ENCODE results near the gene GAL3ST3.
"Not testable (repeated sequence)": the region's sequence is repeated elsewhere in the genome, so short reads cannot be mapped to it uniquely, and the experiment has no call there.

Gene GAL3ST3

GRCh38 chr11:66011239-66011784 is 37.6 kb downstream of the GAL3ST3 start:
- H3K27ac ChIP-seq (ENCODE audit: insufficient read depth in 1 of 2, low read depth in 1 of 2, low read length in 2 of 2, poor library complexity in 1 of 2, severe bottlenecking in 2 of 2), result no peak overlapping the region
- ChIA-PET CTCF (interaction anchor here (1.2 to 2.5 kb wide), 2 partner anchors 9 to 10 kb away, joined by 3 to 7 read pairs; partner anchors contain the start of gene BANF1), POLR2A (interaction anchor here (0.7 kb wide), 1 partner anchor 120 kb away, joined by 3 read pairs; no protein-coding TSS in a partner anchor)
- peak overlapping the region in 2 of 7 experiments; percentile 16 to 42 for H3K4me3 ChIP-seq (ENCODE audit: control insufficient read depth in 1 of 7, extremely low read depth in 1 of 7, insufficient read depth in 4 of 7, low read depth in 2 of 7, low read length in 6 of 7)
- H3K27me3 ChIP-seq (replicated peaks in 2 of 5; ENCODE audit: control insufficient read depth in 4 of 5, insufficient read depth in 5 of 5, low read length in 4 of 5), result peaks cover 0 to 31% (median 10%) of the 10 kb centered on the region in 5 experiments
- H3K4me1 ChIP-seq (ENCODE audit: control extremely low read depth in 1 of 4, control insufficient read depth in 4 of 4, insufficient read depth in 4 of 4, low read length in 3 of 4), result peaks cover 0 to 24% (median 20%) of the 10 kb centered on the region in 4 experiments
- no peak for DNase-seq
- H3K9me3 ChIP-seq (ENCODE audit: control extremely low read depth in 1 of 5, control insufficient read depth in 4 of 5, insufficient read depth in 2 of 5, low read depth in 1 of 5, low read length in 4 of 5), result no peaks in the 10 kb centered on the region
- peaks cover 0 to 1% (median 0%) of the 10 kb centered on the region in 4 experiments for H3K36me3 ChIP-seq (ENCODE audit: control insufficient read depth in 4 of 4, insufficient read depth in 4 of 4, low read length in 3 of 4)
- WGBS (ENCODE audit: insufficient coverage), result 61% methylated on average over 10 of the region's 14 CpGs

GRCh38 chr11:66010036-66010435 is 38.9 kb downstream of the GAL3ST3 start:
- peaks cover 2 to 12% (median 7%) of the 10 kb centered on the region in 4 experiments for H3K36me3 ChIP-seq (ENCODE audit: control insufficient read depth in 4 of 4, insufficient read depth in 4 of 4, low read length in 3 of 4)
- H3K4me1 ChIP-seq (ENCODE audit: control extremely low read depth in 1 of 4, control insufficient read depth in 4 of 4, insufficient read depth in 4 of 4, low read length in 3 of 4), result peaks cover 0 to 24% (median 20%) of the 10 kb centered on the region in 4 experiments
- peaks cover 0 to 31% (median 10%) of the 10 kb centered on the region in 5 experiments for H3K27me3 ChIP-seq (replicated peaks in 2 of 5; ENCODE audit: control insufficient read depth in 4 of 5, insufficient read depth in 5 of 5, low read length in 4 of 5)
- 95% methylated on average over 4 of the region's 4 CpGs for WGBS (ENCODE audit: insufficient coverage)
- ChIA-PET POLR2A (interaction anchor here (0.8 kb wide), 1 partner anchor 12 kb away, joined by 3 read pairs; no protein-coding TSS in a partner anchor), CTCF (interaction anchor here (0.7 to 1.3 kb wide), 2 partner anchors 18 to 485 kb away, joined by 3 read pairs; partner anchors contain the start of gene SCYL1)
- not testable (repeated sequence) for H3K27ac ChIP-seq (ENCODE audit: insufficient read depth in 1 of 2, low read depth in 1 of 2, low read length in 2 of 2, poor library complexity in 1 of 2, severe bottlenecking in 2 of 2); H3K9me3 ChIP-seq (ENCODE audit: control extremely low read depth in 1 of 5, control insufficient read depth in 4 of 5, insufficient read depth in 2 of 5, low read depth in 1 of 5, low read length in 4 of 5); H3K4me3 ChIP-seq (ENCODE audit: control insufficient read depth in 1 of 7, extremely low read depth in 1 of 7, insufficient read depth in 4 of 7, low read depth in 2 of 7, low read length in 6 of 7); DNase-seq

GRCh38 chr11:66008468-66009101 is 40.4 kb downstream of the GAL3ST3 start:
- ChIA-PET POLR2A (no interaction called here), CTCF (interaction anchor here (1.1 to 2.0 kb wide), 9 partner anchors 12 to 45 kb away, joined by 3 to 18 read pairs (median 4); no protein-coding TSS in a partner anchor)
- Histone ChIP-seq H3K4me3 (ENCODE audit: control insufficient read depth in 1 of 7, extremely low read depth in 1 of 7, insufficient read depth in 4 of 7, low read depth in 2 of 7, low read length in 6 of 7) (no peak overlapping the region), H3K27me3 (replicated peaks in 2 of 5; ENCODE audit: control insufficient read depth in 4 of 5, insufficient read depth in 5 of 5, low read length in 4 of 5) (peaks cover 0 to 31% (median 10%) of the 10 kb centered on the region in 5 experiments), H3K27ac (ENCODE audit: insufficient read depth in 1 of 2, low read depth in 1 of 2, low read length in 2 of 2, poor library complexity in 1 of 2, severe bottlenecking in 2 of 2) (no peak overlapping the region), H3K4me1 (ENCODE audit: control extremely low read depth in 1 of 4, control insufficient read depth in 4 of 4, insufficient read depth in 4 of 4, low read length in 3 of 4) (peaks cover 0 to 25% (median 21%) of the 10 kb centered on the region in 4 experiments), H3K36me3 (ENCODE audit: control insufficient read depth in 4 of 4, insufficient read depth in 4 of 4, low read length in 3 of 4) (peaks cover 2 to 23% (median 17%) of the 10 kb centered on the region in 4 experiments), H3K9me3 (ENCODE audit: control extremely low read depth in 1 of 5, control insufficient read depth in 4 of 5, insufficient read depth in 2 of 5, low read depth in 1 of 5, low read length in 4 of 5) (no peaks in the 10 kb centered on the region)
- peak in 1 of 3 donors; percentile 29 for DNase-seq
- 73% methylated on average over 9 of the region's 10 CpGs for WGBS (ENCODE audit: insufficient coverage)

GRCh38 chr11:66008095-66008467 is 40.9 kb downstream of the GAL3ST3 start:
- DNase-seq, result no peak
- POLR2A ChIA-PET, result no interaction called here

GRCh38 chr11:66007201-66007634 is 41.7 kb downstream of the GAL3ST3 start:
- no peak for DNase-seq
- Histone ChIP-seq H3K4me1 (ENCODE audit: control extremely low read depth in 1 of 4, control insufficient read depth in 4 of 4, insufficient read depth in 4 of 4, low read length in 3 of 4) (peaks cover 0 to 23% (median 19%) of the 10 kb centered on the region in 4 experiments), H3K27me3 (replicated peaks in 2 of 5; ENCODE audit: control insufficient read depth in 4 of 5, insufficient read depth in 5 of 5, low read length in 4 of 5) (peaks cover 0 to 22% (median 8%) of the 10 kb centered on the region in 5 experiments), H3K27ac (ENCODE audit: insufficient read depth in 1 of 2, low read depth in 1 of 2, low read length in 2 of 2, poor library complexity in 1 of 2, severe bottlenecking in 2 of 2) (no peak overlapping the region), H3K36me3 (ENCODE audit: control insufficient read depth in 4 of 4, insufficient read depth in 4 of 4, low read length in 3 of 4) (peaks cover 2 to 23% (median 18%) of the 10 kb centered on the region in 4 experiments), H3K4me3 (ENCODE audit: control insufficient read depth in 1 of 7, extremely low read depth in 1 of 7, insufficient read depth in 4 of 7, low read depth in 2 of 7, low read length in 6 of 7) (no peak overlapping the region), H3K9me3 (ENCODE audit: control extremely low read depth in 1 of 5, control insufficient read depth in 4 of 5, insufficient read depth in 2 of 5, low read depth in 1 of 5, low read length in 4 of 5) (no peaks in the 10 kb centered on the region)
- ChIA-PET POLR2A (no interaction called here), CTCF (interaction anchor here (1.0 to 1.6 kb wide), 3 partner anchors 14 to 38 kb away, joined by 3 to 5 read pairs (median 4); no protein-coding TSS in a partner anchor)
- WGBS (ENCODE audit: insufficient coverage), result 98% methylated on average over 5 of the region's 5 CpGs

More at GRCh38 chr11:66008095-66008467, 40.9 kb downstream of the GAL3ST3 start:
- CTCF ChIA-PET, result interaction anchor here (1.1 to 2.0 kb wide), 8 partner anchors 13 to 45 kb away, joined by 3 to 18 read pairs (median 4); no protein-coding TSS in a partner anchor
- H3K4me1 ChIP-seq (ENCODE audit: control extremely low read depth in 1 of 4, control insufficient read depth in 4 of 4, insufficient read depth in 4 of 4, low read length in 3 of 4), result peaks cover 0 to 26% (median 23%) of the 10 kb centered on the region in 4 experiments
- peaks cover 0 to 29% (median 10%) of the 10 kb centered on the region in 5 experiments for H3K27me3 ChIP-seq (replicated peaks in 2 of 5; ENCODE audit: control insufficient read depth in 4 of 5, insufficient read depth in 5 of 5, low read length in 4 of 5)
- no CpG with 5 or more reads among the region's 2 CpGs for WGBS (ENCODE audit: insufficient coverage)
- H3K36me3 ChIP-seq (ENCODE audit: control insufficient read depth in 4 of 4, insufficient read depth in 4 of 4, low read length in 3 of 4), result peaks cover 2 to 23% (median 18%) of the 10 kb centered on the region in 4 experiments
- H3K27ac ChIP-seq (ENCODE audit: insufficient read depth in 1 of 2, low read depth in 1 of 2, low read length in 2 of 2, poor library complexity in 1 of 2, severe bottlenecking in 2 of 2), result no peak overlapping the region
- no peak overlapping the region for H3K4me3 ChIP-seq (ENCODE audit: control insufficient read depth in 1 of 7, extremely low read depth in 1 of 7, insufficient read depth in 4 of 7, low read depth in 2 of 7, low read length in 6 of 7)
- no peaks in the 10 kb centered on the region for H3K9me3 ChIP-seq (ENCODE audit: control extremely low read depth in 1 of 5, control insufficient read depth in 4 of 5, insufficient read depth in 2 of 5, low read depth in 1 of 5, low read length in 4 of 5)

- 90% methylated on average over 2 of the region's 4 CpGs for WGBS (ENCODE audit: insufficient coverage)
These were observed 42.1 kb downstream of the GAL3ST3 start for GRCh38 chr11:66006891-66007176.

More at GRCh38 chr11:66006891-66007176, 42.1 kb downstream of the GAL3ST3 start:
- Histone ChIP-seq H3K27ac (ENCODE audit: insufficient read depth in 1 of 2, low read depth in 1 of 2, low read length in 2 of 2, poor library complexity in 1 of 2, severe bottlenecking in 2 of 2) (no peak overlapping the region), H3K9me3 (ENCODE audit: control extremely low read depth in 1 of 5, control insufficient read depth in 4 of 5, insufficient read depth in 2 of 5, low read depth in 1 of 5, low read length in 4 of 5) (no peaks in the 10 kb centered on the region), H3K4me1 (ENCODE audit: control extremely low read depth in 1 of 4, control insufficient read depth in 4 of 4, insufficient read depth in 4 of 4, low read length in 3 of 4) (peaks cover 0 to 21% (median 16%) of the 10 kb centered on the region in 4 experiments), H3K36me3 (ENCODE audit: control insufficient read depth in 4 of 4, insufficient read depth in 4 of 4, low read length in 3 of 4) (peaks cover 2 to 23% (median 18%) of the 10 kb centered on the region in 4 experiments), H3K27me3 (replicated peaks in 2 of 5; ENCODE audit: control insufficient read depth in 4 of 5, insufficient read depth in 5 of 5, low read length in 4 of 5) (peaks cover 0 to 18% (median 7%) of the 10 kb centered on the region in 5 experiments), H3K4me3 (ENCODE audit: control insufficient read depth in 1 of 7, extremely low read depth in 1 of 7, insufficient read depth in 4 of 7, low read depth in 2 of 7, low read length in 6 of 7) (no peak overlapping the region)
- DNase-seq, result no peak
- ChIA-PET POLR2A (no interaction called here), CTCF (interaction anchor here (1.0 kb wide), 2 partner anchors 16 to 38 kb away, joined by 3 to 5 read pairs; no protein-coding TSS in a partner anchor)
